Stimulated activated CD8-positive, alpha-beta memory T cell treated with anti-CD3 and anti-CD28 coated beads, Interleukin-2, amount 100 ng/mL, for 1 hour (primary cell): ENCODE data around the gene ABHD5.
"Not testable (repeated sequence)": the region's sequence is repeated elsewhere in the genome, so short reads cannot be mapped to it uniquely, and the experiment has no call there.

Source experiments
- DNase-seq, 2 donors: peaks; one replicate each; pipeline ENCODE4 v3.0.0-alpha.2; 2020; ENCODE audit warnings: low read depth in 2 of 2

Gene ABHD5

GRCh38 chr3:43690400-43691119 is at the start of gene ABHD5:
Gene ABHD5 (plus strand): TSS chr3:43690938. CDS start chr3:43690993, 55 bp downstream.
- peak; percentile 87 to 91 for DNase-seq

- no peak for DNase-seq
Observed at GRCh38 chr3:43641306-43642114, 49.2 kb upstream of the ABHD5 start.

- DNase-seq, result no peak
Observed at GRCh38 chr3:43644443-43644842, 46.3 kb upstream of the ABHD5 start.

- no peak for DNase-seq
Observed at GRCh38 chr3:43647331-43648166, 43.2 kb upstream of the ABHD5 start.

- no peak for DNase-seq
Observed at GRCh38 chr3:43648957-43649356, 41.8 kb upstream of the ABHD5 start.

- no peak for DNase-seq
Observed at GRCh38 chr3:43649365-43649968, 41.3 kb upstream of the ABHD5 start.

- no peak for DNase-seq
Observed at GRCh38 chr3:43650345-43650744, 40.4 kb upstream of the ABHD5 start.

GRCh38 chr3:43656390-43656789 is 34.3 kb upstream of the ABHD5 start:
- not testable (repeated sequence) for DNase-seq

GRCh38 chr3:43659250-43659880 is 31.4 kb upstream of the ABHD5 start:
- DNase-seq, result no peak

GRCh38 chr3:43661376-43661775 is 29.4 kb upstream of the ABHD5 start:
- not testable (repeated sequence) for DNase-seq

GRCh38 chr3:43665011-43665410 is 25.7 kb upstream of the ABHD5 start:
- not testable (repeated sequence) for DNase-seq

- no peak for DNase-seq
Observed at GRCh38 chr3:43670635-43671522, 19.9 kb upstream of the ABHD5 start.

- no peak for DNase-seq
Observed at GRCh38 chr3:43674345-43675085, 16.2 kb upstream of the ABHD5 start.

- no peak for DNase-seq
Observed at GRCh38 chr3:43675593-43675992, 15.1 kb upstream of the ABHD5 start.

GRCh38 chr3:43676441-43676840 is 14.3 kb upstream of the ABHD5 start:
- DNase-seq, result no peak

- not testable (repeated sequence) for DNase-seq
Observed at GRCh38 chr3:43678375-43678774, 12.4 kb upstream of the ABHD5 start.

GRCh38 chr3:43678887-43679449 is 11.8 kb upstream of the ABHD5 start:
- not testable (repeated sequence) for DNase-seq

- not testable (repeated sequence) for DNase-seq
Observed at GRCh38 chr3:43680857-43681256, 9.9 kb upstream of the ABHD5 start.

- no peak for DNase-seq
Observed at GRCh38 chr3:43684944-43685343, 5.8 kb upstream of the ABHD5 start.
